SU-DHL-6 (cell line): ENCODE measurements around the gene ADGRD1.

Experiments used
- H2AFZ ChIP-seq: fragments of 200-600 bp; sonication (generic); 2 replicates; pipeline ENCODE4 v1.6.1; 2014; ENCODE audit warnings: low read depth, mild to moderate bottlenecking, moderate library complexity, mixed read lengths, antibody characterized with exemption, low read length; ENCODE audit not compliant: severe bottlenecking
- H3F3A ChIP-seq: fragments of 200-600 bp; shearing (Covaris generic); 2 replicates; pipeline ENCODE4 v1.6.0; 2016; ENCODE audit warnings: antibody characterized with exemption, mild to moderate bottlenecking; ENCODE audit not compliant: insufficient read depth
- H3K27ac ChIP-seq: fragments of 200-600 bp; sonication (generic); 2 replicates; pipeline ENCODE4 v1.5.1; 2016; ENCODE audit warnings: low read depth, mild to moderate bottlenecking, low read length, moderate library complexity, mixed read lengths
- H3K27me3 ChIP-seq: fragments of 200-600 bp; sonication (generic), shearing (Covaris generic); 2 replicates; pipeline ENCODE4 v1.6.0; 2014; ENCODE audit warnings: mild to moderate bottlenecking, low read length
- H3K36me3 ChIP-seq: fragments of 200-600 bp; sonication (generic); 2 replicates; pipeline ENCODE4 v1.6.1; 2014; ENCODE audit warnings: mild to moderate bottlenecking, low read length, mixed read lengths
- H3K4me2 ChIP-seq: fragments of 300-600, 200-600 bp; shearing (Covaris generic), sonication (generic); 2 replicates; pipeline ENCODE4 v1.6.0; 2014; ENCODE audit warnings: low read length, low read depth, mild to moderate bottlenecking; ENCODE audit not compliant: poor library complexity, severe bottlenecking
- H3K4me3 ChIP-seq: fragments of 200-600 bp; sonication (generic); 2 replicates; pipeline ENCODE4 v1.5.1; 2014; ENCODE audit warnings: antibody characterized with exemption, low read length, mild to moderate bottlenecking, mixed read lengths; ENCODE audit not compliant: insufficient read depth, poor library complexity, severe bottlenecking
- H3K79me2 ChIP-seq: fragments of 200-600 bp; sonication (generic); 2 replicates; pipeline ENCODE4 v1.6.1; 2014; ENCODE audit warnings: mild to moderate bottlenecking, low read length, moderate library complexity; ENCODE audit not compliant: insufficient read depth
- H3K9ac ChIP-seq: fragments of 200-600 bp; sonication (generic); 2 replicates; pipeline ENCODE4 v1.7.0; 2014; ENCODE audit warnings: mild to moderate bottlenecking, low read length
- H3K9me2 ChIP-seq: fragments of 200-600 bp; sonication (generic); replicated peaks from 2 replicates; pipeline ENCODE4 v1.6.1; 2014; ENCODE audit warnings: low read length; ENCODE audit not compliant: insufficient read depth
- H3K9me3 ChIP-seq: fragments of 200-600 bp; sonication (generic); 2 replicates; pipeline ENCODE4 v1.6.1; 2014; ENCODE audit warnings: low read length, mixed read lengths; ENCODE audit not compliant: insufficient read depth
- H4K20me1 ChIP-seq: fragments of 200-600 bp; sonication (generic); 2 replicates; pipeline ENCODE4 v1.6.1; 2014; ENCODE audit warnings: low read depth, mild to moderate bottlenecking, antibody characterized with exemption, low read length, moderate library complexity, mixed read lengths
- CTCF ChIP-seq: fragments of 200-600 bp; sonication (generic); IDR thresholded peaks from one replicate; pipeline ENCODE4 v1.5.1; 2017; ENCODE audit warnings: antibody characterized with exemption, mild to moderate bottlenecking, low read length, moderate library complexity; ENCODE audit not compliant: insufficient read depth, poor library complexity, severe bottlenecking
- EZH2phosphoT487 ChIP-seq: fragments of 200-600 bp; sonication (generic), shearing (Covaris generic); conservative IDR thresholded peaks from 2 replicates; pipeline ENCODE4 v1.6.1; 2018; ENCODE audit warnings: mild to moderate bottlenecking, antibody characterized with exemption, low read length, moderate library complexity, mixed read lengths

Gene ADGRD1

GRCh38 chr12:130965668-130966067, 12.0 kb downstream of the ADGRD1 start:
- H3K36me3 ChIP-seq: no peaks in the 10 kb centered on the region
- no peaks in the 10 kb centered on the region for H4K20me1 ChIP-seq
- H3K9ac ChIP-seq: no peak overlapping the region
- H3K9me3 ChIP-seq: no peaks in the 10 kb centered on the region
- H3K4me2 ChIP-seq: no peak overlapping the region
- H3K4me3 ChIP-seq: no peak overlapping the region
- no peaks in the 10 kb centered on the region for H3K9me2 ChIP-seq
- H2AFZ ChIP-seq: no peak overlapping the region
- TF ChIP-seq EZH2phosphoT487: no peak
- no peak for TF ChIP-seq CTCF
- H3K79me2 ChIP-seq: no peaks in the 10 kb centered on the region
- H3K27me3 ChIP-seq: no peaks in the 10 kb centered on the region
- no peak overlapping the region for H3K27ac ChIP-seq
- H3F3A ChIP-seq: no peaks in the 10 kb centered on the region

- no peak overlapping the region for H3K4me3 ChIP-seq
- no peaks in the 10 kb centered on the region for H3K36me3 ChIP-seq
- H4K20me1 ChIP-seq: no peaks in the 10 kb centered on the region
- no peak overlapping the region for H3K27ac ChIP-seq
- H3F3A ChIP-seq: no peaks in the 10 kb centered on the region
- TF ChIP-seq EZH2phosphoT487 (no peak), CTCF (no peak)
- H3K9me2 ChIP-seq: no peaks in the 10 kb centered on the region
- no peaks in the 10 kb centered on the region for H3K9me3 ChIP-seq
- no peak overlapping the region for H3K9ac ChIP-seq
- H2AFZ ChIP-seq: no peak overlapping the region
- H3K4me2 ChIP-seq: no peak overlapping the region
- H3K27me3 ChIP-seq: no peaks in the 10 kb centered on the region
- no peaks in the 10 kb centered on the region for H3K79me2 ChIP-seq
These were observed 12.8 kb downstream of the ADGRD1 start for GRCh38 chr12:130966443-130967030.

- no peaks in the 10 kb centered on the region for H3F3A ChIP-seq
- no peak overlapping the region for H2AFZ ChIP-seq
- no peaks in the 10 kb centered on the region for H3K79me2 ChIP-seq
- no peak overlapping the region for H3K4me3 ChIP-seq
- H3K4me2 ChIP-seq: no peak overlapping the region
- H3K27ac ChIP-seq: no peak overlapping the region
- no peak overlapping the region for H3K9ac ChIP-seq
- no peaks in the 10 kb centered on the region for H3K27me3 ChIP-seq
- no peaks in the 10 kb centered on the region for H3K9me2 ChIP-seq
- no peaks in the 10 kb centered on the region for H3K9me3 ChIP-seq
- TF ChIP-seq CTCF (no peak), EZH2phosphoT487 (no peak)
- H3K36me3 ChIP-seq: no peaks in the 10 kb centered on the region
- H4K20me1 ChIP-seq: no peaks in the 10 kb centered on the region
These were observed 13.9 kb downstream of the ADGRD1 start for GRCh38 chr12:130967636-130968035.
